Measurements from ENCODE around the gene DDC. TPM values are rescaled to one million over a fixed set of nuclear protein-coding genes. Genes with fewer than 3 reads are reported as not detected.

The DDC gene
- total and polyA plus RNA-seq, 4 donors: 49.6 TPM; not detected in 3

- intact Hi-C loops (cut with DNase I): no loop called here
- no peaks in the 10 kb centered on the region for H3K9me3 ChIP-seq (ENCODE audit: control insufficient read depth, low read length)
- ATAC-seq (ENCODE audit: low FRiP score): no peak
- WGBS, 2 donors: 67 to 80% methylated on average over 2 of the region's 2 CpGs
- DNase-seq: no peak
- no peak overlapping the region for H3K4me3 ChIP-seq (ENCODE audit: low read length in 2 of 2)
- no peaks in the 10 kb centered on the region for H3K4me1 ChIP-seq (ENCODE audit: control insufficient read depth in 1 of 2, insufficient read depth in 2 of 2, low read length in 2 of 2)
- no peaks in the 10 kb centered on the region for H3K36me3 ChIP-seq (ENCODE audit: control insufficient read depth in 1 of 2, insufficient read depth in 2 of 2, low read length in 1 of 2)
- H3K27me3 ChIP-seq (ENCODE audit: control insufficient read depth in 1 of 2, insufficient read depth in 2 of 2, low read length in 1 of 2): no peaks in the 10 kb centered on the region
- no peak overlapping the region for H3K27ac ChIP-seq (ENCODE audit: low read depth in 1 of 2, low read length in 2 of 2)
These were observed 333 bp upstream of the DDC start for GRCh38 chr7:50565559-50565916.

DNA sequence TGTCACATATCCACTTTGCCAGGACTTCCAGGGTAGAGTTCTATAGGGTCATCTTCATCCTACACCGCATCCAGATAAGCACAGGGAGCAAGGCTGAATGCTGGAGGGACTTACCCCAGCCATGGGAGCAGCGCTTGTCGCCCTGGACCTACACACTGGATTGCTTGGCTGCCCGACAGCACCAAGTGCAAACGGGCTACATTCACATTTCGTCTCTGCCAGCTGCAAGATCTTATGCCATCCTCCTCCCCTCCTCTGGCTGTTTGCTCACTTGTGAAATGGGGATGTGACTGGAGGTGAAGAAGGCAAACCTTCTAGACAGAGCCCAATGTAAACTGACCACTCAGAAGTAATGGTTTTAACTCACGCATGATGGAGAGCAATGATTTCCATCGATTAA is 1.0 kb downstream of the DDC start:
- DNase-seq (no peak), ATAC-seq (ENCODE audit: low FRiP score) (no peak)
- Histone ChIP-seq H3K4me3 (ENCODE audit: low read length in 2 of 2) (no peak overlapping the region), H3K27ac (ENCODE audit: low read depth in 1 of 2, low read length in 2 of 2) (no peak overlapping the region), H3K36me3 (ENCODE audit: control insufficient read depth in 1 of 2, insufficient read depth in 2 of 2, low read length in 1 of 2) (no peaks in the 10 kb centered on the region), H3K9me3 (ENCODE audit: control insufficient read depth, low read length) (no peaks in the 10 kb centered on the region), H3K4me1 (ENCODE audit: control insufficient read depth in 1 of 2, insufficient read depth in 2 of 2, low read length in 2 of 2) (no peaks in the 10 kb centered on the region), H3K27me3 (ENCODE audit: control insufficient read depth in 1 of 2, insufficient read depth in 2 of 2, low read length in 1 of 2) (no peaks in the 10 kb centered on the region)
- WGBS, 2 donors: 77 to 79% methylated on average over 8 of the region's 8 CpGs
- intact Hi-C loops (cut with DNase I): no loop called here

DNA sequence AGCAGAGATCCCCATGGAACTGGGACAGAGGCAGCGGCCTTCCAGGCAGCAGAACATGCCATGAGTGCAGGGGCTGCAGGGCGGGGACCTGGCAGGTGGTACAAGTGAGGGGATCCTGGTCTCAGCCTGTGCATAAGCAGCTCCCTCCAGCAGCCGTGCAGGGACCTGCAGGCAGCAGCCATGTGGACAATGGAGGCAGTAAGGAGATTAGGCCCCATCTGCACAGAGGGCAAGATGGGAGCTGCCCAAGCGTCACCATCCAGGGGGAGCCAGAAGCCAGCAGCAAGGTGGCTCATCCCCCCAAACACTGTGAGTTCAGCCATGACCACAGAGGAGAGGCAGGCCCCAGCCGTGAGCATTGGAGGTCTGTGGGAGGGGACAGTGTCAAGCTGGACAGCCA is 3.1 kb downstream of the DDC start:
- Histone ChIP-seq H3K27ac (ENCODE audit: low read depth in 1 of 2, low read length in 2 of 2) (no peak overlapping the region), H3K4me1 (ENCODE audit: control insufficient read depth in 1 of 2, insufficient read depth in 2 of 2, low read length in 2 of 2) (no peaks in the 10 kb centered on the region), H3K36me3 (ENCODE audit: control insufficient read depth in 1 of 2, insufficient read depth in 2 of 2, low read length in 1 of 2) (no peaks in the 10 kb centered on the region), H3K9me3 (ENCODE audit: control insufficient read depth, low read length) (no peaks in the 10 kb centered on the region), H3K4me3 (ENCODE audit: low read length in 2 of 2) (no peak overlapping the region), H3K27me3 (ENCODE audit: control insufficient read depth in 1 of 2, insufficient read depth in 2 of 2, low read length in 1 of 2) (no peaks in the 10 kb centered on the region)
- ATAC-seq (ENCODE audit: low FRiP score) (no peak), DNase-seq (no peak)
- whole genome bisulfite sequencing, 2 donors: 67 to 70% methylated on average over 5 of the region's 5 CpGs
- intact Hi-C loops (cut with DNase I): no loop called here

GRCh38 chr7:50560865-50561351 is 4.3 kb downstream of the DDC start:
- no peak for ATAC-seq (ENCODE audit: low FRiP score)

GRCh38 chr7:50559881-50560280 is 5.3 kb downstream of the DDC start:
- H3K9me3 ChIP-seq (ENCODE audit: control insufficient read depth, low read length): no peaks in the 10 kb centered on the region
- WGBS, 2 donors: 79 to 87% methylated on average over 7 of the region's 7 CpGs
- no peak overlapping the region for H3K27ac ChIP-seq (ENCODE audit: low read depth in 1 of 2, low read length in 2 of 2)
- no peaks in the 10 kb centered on the region for H3K27me3 ChIP-seq (ENCODE audit: control insufficient read depth in 1 of 2, insufficient read depth in 2 of 2, low read length in 1 of 2)
- intact Hi-C loops (cut with DNase I): no loop called here
- no peak overlapping the region for H3K4me3 ChIP-seq (ENCODE audit: low read length in 2 of 2)
- ATAC-seq (ENCODE audit: low FRiP score): no peak
- no peaks in the 10 kb centered on the region for H3K4me1 ChIP-seq (ENCODE audit: control insufficient read depth in 1 of 2, insufficient read depth in 2 of 2, low read length in 2 of 2)
- no peak for DNase-seq
- no peaks in the 10 kb centered on the region for H3K36me3 ChIP-seq (ENCODE audit: control insufficient read depth in 1 of 2, insufficient read depth in 2 of 2, low read length in 1 of 2)

More at GRCh38 chr7:50560865-50561351, 4.3 kb downstream of the DDC start:
- Histone ChIP-seq H3K9me3 (ENCODE audit: control insufficient read depth, low read length) (no peaks in the 10 kb centered on the region), H3K36me3 (ENCODE audit: control insufficient read depth in 1 of 2, insufficient read depth in 2 of 2, low read length in 1 of 2) (no peaks in the 10 kb centered on the region), H3K27ac (ENCODE audit: low read depth in 1 of 2, low read length in 2 of 2) (no peak overlapping the region), H3K4me1 (ENCODE audit: control insufficient read depth in 1 of 2, insufficient read depth in 2 of 2, low read length in 2 of 2) (no peaks in the 10 kb centered on the region), H3K27me3 (ENCODE audit: control insufficient read depth in 1 of 2, insufficient read depth in 2 of 2, low read length in 1 of 2) (no peaks in the 10 kb centered on the region), H3K4me3 (ENCODE audit: low read length in 2 of 2) (no peak overlapping the region)
- DNase-seq: no peak
- 22 to 26% methylated on average over 9 of the region's 9 CpGs for WGBS, 2 donors
- intact Hi-C loops (cut with DNase I): no loop called here

DNA sequence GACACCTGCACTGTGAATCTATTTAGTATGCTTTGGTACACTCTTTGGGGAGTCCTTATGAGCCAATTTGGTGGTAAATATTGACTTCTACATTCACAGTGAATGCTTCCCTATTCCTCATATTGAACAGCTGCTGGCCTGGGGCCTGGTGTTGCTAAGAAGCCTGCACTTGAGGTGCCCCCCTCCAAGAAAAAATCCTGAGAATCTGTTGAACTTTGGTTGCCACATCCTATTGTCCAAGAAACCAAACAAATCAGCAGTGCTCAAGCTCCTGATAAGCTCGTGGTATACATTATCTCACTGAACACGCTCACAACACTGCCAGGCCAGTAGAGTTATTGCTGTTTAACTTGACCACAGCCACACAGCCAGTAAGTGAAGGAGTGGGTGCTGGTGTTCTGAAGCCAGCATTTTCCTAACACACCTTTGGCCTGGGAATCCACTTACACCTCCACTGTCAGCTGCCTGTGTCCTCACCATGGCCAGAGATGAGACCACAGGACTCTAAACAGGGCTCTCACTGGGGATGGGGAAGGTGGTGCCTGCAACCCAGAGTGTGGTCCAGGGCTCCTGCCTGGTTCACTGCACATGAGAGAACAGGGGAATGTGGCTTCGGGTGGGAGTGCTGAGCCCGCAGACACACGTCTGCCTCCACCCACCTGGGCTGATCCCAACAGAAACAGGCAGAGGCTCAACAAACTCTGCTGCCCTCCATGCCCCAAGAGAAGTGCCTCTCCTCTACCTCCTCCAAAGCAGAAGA is 6.7 kb downstream of the DDC start:
- 48 to 57% methylated on average over 5 of the region's 5 CpGs for WGBS, 2 donors
- Histone ChIP-seq H3K27ac (ENCODE audit: low read depth in 1 of 2, low read length in 2 of 2) (no peak overlapping the region), H3K4me3 (ENCODE audit: low read length in 2 of 2) (no peak overlapping the region), H3K36me3 (ENCODE audit: control insufficient read depth in 1 of 2, insufficient read depth in 2 of 2, low read length in 1 of 2) (no peaks in the 10 kb centered on the region), H3K9me3 (ENCODE audit: control insufficient read depth, low read length) (peaks cover 1% of the 10 kb centered on the region), H3K4me1 (ENCODE audit: control insufficient read depth in 1 of 2, insufficient read depth in 2 of 2, low read length in 2 of 2) (no peaks in the 10 kb centered on the region), H3K27me3 (ENCODE audit: control insufficient read depth in 1 of 2, insufficient read depth in 2 of 2, low read length in 1 of 2) (no peaks in the 10 kb centered on the region)
- ATAC-seq (ENCODE audit: low FRiP score) (no peak), DNase-seq (no peak)
- intact Hi-C loops (cut with DNase I): no loop called here

GRCh38 chr7:50557099-50557498 is 8.1 kb downstream of the DDC start:
- H3K4me1 ChIP-seq (ENCODE audit: control insufficient read depth in 1 of 2, insufficient read depth in 2 of 2, low read length in 2 of 2): no peaks in the 10 kb centered on the region
- H3K36me3 ChIP-seq (ENCODE audit: control insufficient read depth in 1 of 2, insufficient read depth in 2 of 2, low read length in 1 of 2): no peaks in the 10 kb centered on the region
- no peak overlapping the region for H3K4me3 ChIP-seq (ENCODE audit: low read length in 2 of 2)
- DNase-seq (no peak), ATAC-seq (ENCODE audit: low FRiP score) (no peak)
- 46 to 62% methylated on average over 2 of the region's 2 CpGs for WGBS, 2 donors
- no peak overlapping the region for H3K27ac ChIP-seq (ENCODE audit: low read depth in 1 of 2, low read length in 2 of 2)
- H3K9me3 ChIP-seq (ENCODE audit: control insufficient read depth, low read length): peaks cover 4% of the 10 kb centered on the region
- H3K27me3 ChIP-seq (ENCODE audit: control insufficient read depth in 1 of 2, insufficient read depth in 2 of 2, low read length in 1 of 2): no peaks in the 10 kb centered on the region
- intact Hi-C loops (cut with DNase I): no loop called here

- H3K27ac ChIP-seq (ENCODE audit: low read depth in 1 of 2, low read length in 2 of 2): no peak overlapping the region
- H3K36me3 ChIP-seq (ENCODE audit: control insufficient read depth in 1 of 2, insufficient read depth in 2 of 2, low read length in 1 of 2): no peaks in the 10 kb centered on the region
- intact Hi-C loops (cut with DNase I): no loop called here
- H3K9me3 ChIP-seq (ENCODE audit: control insufficient read depth, low read length): peaks cover 4% of the 10 kb centered on the region
- peak; percentile 52 for ATAC-seq (ENCODE audit: low FRiP score)
- H3K4me1 ChIP-seq (ENCODE audit: control insufficient read depth in 1 of 2, insufficient read depth in 2 of 2, low read length in 2 of 2): no peaks in the 10 kb centered on the region
- H3K4me3 ChIP-seq (ENCODE audit: low read length in 2 of 2): no peak overlapping the region
- DNase-seq: no peak
- 58 to 60% methylated on average over 8 of the region's 8 CpGs for WGBS, 2 donors
- H3K27me3 ChIP-seq (ENCODE audit: control insufficient read depth in 1 of 2, insufficient read depth in 2 of 2, low read length in 1 of 2): no peaks in the 10 kb centered on the region
These were observed 8.8 kb downstream of the DDC start for GRCh38 chr7:50556247-50556991.
